ENCODE data around the gene HSPA4L. TPM values are rescaled to one million over a fixed set of nuclear protein-coding genes. Genes with fewer than 3 reads are reported as not detected.

The HSPA4L gene
- total and polyA plus RNA-seq, 10 of the 15 experiments (the other 5 are each of a cell fraction or from before 2014, with no cell fraction given) = 8.6 to 40.5 (median 21.4) TPM

DNA sequence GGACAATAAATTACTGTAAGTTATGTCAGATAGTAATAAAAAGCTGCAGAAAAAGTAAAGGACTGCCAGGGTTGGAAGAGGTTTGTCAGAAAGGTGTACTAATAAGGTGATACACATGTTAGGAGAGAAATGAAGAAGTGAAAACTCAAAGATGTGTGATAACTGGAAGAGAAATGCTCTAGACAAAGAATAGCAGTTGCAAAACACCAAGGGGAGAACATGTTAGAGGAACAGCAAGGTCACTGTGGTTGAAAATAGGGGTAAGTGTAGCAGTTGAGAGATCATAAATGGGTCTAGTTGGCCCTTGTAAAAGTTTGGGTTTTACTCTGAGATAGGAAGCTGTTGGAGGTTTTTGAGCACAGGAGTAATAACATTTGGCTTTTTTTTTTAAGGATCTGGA is 46.9 kb downstream of the HSPA4L start (continued):
- no peak for TF ChIP-seq NFXL1 (IDR thresholded peaks at IDR 0.05; ENCODE audit: borderline replicate concordance)
- TF ChIP-seq NKRF (conservative IDR thresholded peaks at IDR 0.05) = no peak
- 0 out of 2 replicates have a peak, but pooled peaks have one; percentile 19 for TF ChIP-seq CBFB (IDR thresholded peaks at IDR 0.05; ENCODE audit: low read depth)
- TF ChIP-seq SMC3 (IDR thresholded peaks at IDR 0.05; ENCODE audit: borderline replicate concordance, low read length) = no peak
- no peak for TF ChIP-seq PAX8 (IDR thresholded peaks at IDR 0.05)
- no peak for TF ChIP-seq RB1 (IDR thresholded peaks at IDR 0.05; ENCODE audit: borderline replicate concordance)
- TF ChIP-seq SRF (IDR thresholded peaks at IDR 0.05; ENCODE audit: low read depth in 2 of 2, low read length in 2 of 2) = no peak
- no peak; the same call in 1 of the 2 replicates for TF ChIP-seq PAX5 (IDR thresholded peaks at IDR 0.05; ENCODE audit: borderline replicate concordance, low read depth, low read length)
- no peak for TF ChIP-seq BHLHE40 (IDR thresholded peaks at IDR 0.05; ENCODE audit: borderline replicate concordance in 1 of 2, low read depth in 2 of 2, low read length in 1 of 2)
- peak; percentile 87 for TF ChIP-seq SPI1 (IDR thresholded peaks at IDR 0.05; ENCODE audit: borderline replicate concordance, insufficient read depth, low read depth, low read length)
- TF ChIP-seq ZNF24 (IDR thresholded peaks at IDR 0.05) = peak; percentile 70
- TF ChIP-seq BMI1 (IDR thresholded peaks at IDR 0.05; ENCODE audit: borderline replicate concordance) = peak; percentile 51; the same call in 1 of the 2 replicates
- TF ChIP-seq TARDBP (IDR thresholded peaks at IDR 0.05; ENCODE audit: borderline replicate concordance) = no peak
- TF ChIP-seq YY1 (IDR thresholded peaks at IDR 0.05; ENCODE audit: low read depth, low read length) = no peak
- peak; percentile 40; the same call in 1 of the 2 replicates for TF ChIP-seq ATF7 (IDR thresholded peaks at IDR 0.05; ENCODE audit: low read depth)
- TF ChIP-seq, protein P1, sequence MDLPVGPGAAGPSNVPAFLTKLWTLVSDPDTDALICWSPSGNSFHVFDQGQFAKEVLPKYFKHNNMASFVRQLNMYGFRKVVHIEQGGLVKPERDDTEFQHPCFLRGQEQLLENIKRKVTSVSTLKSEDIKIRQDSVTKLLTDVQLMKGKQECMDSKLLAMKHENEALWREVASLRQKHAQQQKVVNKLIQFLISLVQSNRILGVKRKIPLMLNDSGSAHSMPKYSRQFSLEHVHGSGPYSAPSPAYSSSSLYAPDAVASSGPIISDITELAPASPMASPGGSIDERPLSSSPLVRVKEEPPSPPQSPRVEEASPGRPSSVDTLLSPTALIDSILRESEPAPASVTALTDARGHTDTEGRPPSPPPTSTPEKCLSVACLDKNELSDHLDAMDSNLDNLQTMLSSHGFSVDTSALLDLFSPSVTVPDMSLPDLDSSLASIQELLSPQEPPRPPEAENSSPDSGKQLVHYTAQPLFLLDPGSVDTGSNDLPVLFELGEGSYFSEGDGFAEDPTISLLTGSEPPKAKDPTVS (IDR thresholded peaks at IDR 0.05; ENCODE audit: low read depth, low read length) = no peak
- no peak for TF ChIP-seq WRNIP1 (IDR thresholded peaks at IDR 0.05; ENCODE audit: borderline replicate concordance, low read depth, low read length)
- TF ChIP-seq, protein P2, sequence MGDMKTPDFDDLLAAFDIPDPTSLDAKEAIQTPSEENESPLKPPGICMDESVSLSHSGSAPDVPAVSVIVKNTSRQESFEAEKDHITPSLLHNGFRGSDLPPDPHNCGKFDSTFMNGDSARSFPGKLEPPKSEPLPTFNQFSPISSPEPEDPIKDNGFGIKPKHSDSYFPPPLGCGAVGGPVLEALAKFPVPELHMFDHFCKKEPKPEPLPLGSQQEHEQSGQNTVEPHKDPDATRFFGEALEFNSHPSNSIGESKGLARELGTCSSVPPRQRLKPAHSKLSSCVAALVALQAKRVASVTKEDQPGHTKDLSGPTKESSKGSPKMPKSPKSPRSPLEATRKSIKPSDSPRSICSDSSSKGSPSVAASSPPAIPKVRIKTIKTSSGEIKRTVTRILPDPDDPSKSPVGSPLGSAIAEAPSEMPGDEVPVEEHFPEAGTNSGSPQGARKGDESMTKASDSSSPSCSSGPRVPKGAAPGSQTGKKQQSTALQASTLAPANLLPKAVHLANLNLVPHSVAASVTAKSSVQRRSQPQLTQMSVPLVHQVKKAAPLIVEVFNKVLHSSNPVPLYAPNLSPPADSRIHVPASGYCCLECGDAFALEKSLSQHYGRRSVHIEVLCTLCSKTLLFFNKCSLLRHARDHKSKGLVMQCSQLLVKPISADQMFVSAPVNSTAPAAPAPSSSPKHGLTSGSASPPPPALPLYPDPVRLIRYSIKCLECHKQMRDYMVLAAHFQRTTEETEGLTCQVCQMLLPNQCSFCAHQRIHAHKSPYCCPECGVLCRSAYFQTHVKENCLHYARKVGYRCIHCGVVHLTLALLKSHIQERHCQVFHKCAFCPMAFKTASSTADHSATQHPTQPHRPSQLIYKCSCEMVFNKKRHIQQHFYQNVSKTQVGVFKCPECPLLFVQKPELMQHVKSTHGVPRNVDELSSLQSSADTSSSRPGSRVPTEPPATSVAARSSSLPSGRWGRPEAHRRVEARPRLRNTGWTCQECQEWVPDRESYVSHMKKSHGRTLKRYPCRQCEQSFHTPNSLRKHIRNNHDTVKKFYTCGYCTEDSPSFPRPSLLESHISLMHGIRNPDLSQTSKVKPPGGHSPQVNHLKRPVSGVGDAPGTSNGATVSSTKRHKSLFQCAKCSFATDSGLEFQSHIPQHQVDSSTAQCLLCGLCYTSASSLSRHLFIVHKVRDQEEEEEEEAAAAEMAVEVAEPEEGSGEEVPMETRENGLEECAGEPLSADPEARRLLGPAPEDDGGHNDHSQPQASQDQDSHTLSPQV (IDR thresholded peaks at IDR 0.05) = no peak
- TF ChIP-seq TAF1 (IDR thresholded peaks at IDR 0.05; ENCODE audit: borderline replicate concordance, low read depth, low read length) = no peak
- TF ChIP-seq, protein P3, sequence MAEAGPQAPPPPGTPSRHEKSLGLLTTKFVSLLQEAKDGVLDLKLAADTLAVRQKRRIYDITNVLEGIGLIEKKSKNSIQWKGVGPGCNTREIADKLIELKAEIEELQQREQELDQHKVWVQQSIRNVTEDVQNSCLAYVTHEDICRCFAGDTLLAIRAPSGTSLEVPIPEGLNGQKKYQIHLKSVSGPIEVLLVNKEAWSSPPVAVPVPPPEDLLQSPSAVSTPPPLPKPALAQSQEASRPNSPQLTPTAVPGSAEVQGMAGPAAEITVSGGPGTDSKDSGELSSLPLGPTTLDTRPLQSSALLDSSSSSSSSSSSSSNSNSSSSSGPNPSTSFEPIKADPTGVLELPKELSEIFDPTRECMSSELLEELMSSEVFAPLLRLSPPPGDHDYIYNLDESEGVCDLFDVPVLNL (IDR thresholded peaks at IDR 0.05; ENCODE audit: low read depth, low read length) = no peak
- TF ChIP-seq, protein P4, sequence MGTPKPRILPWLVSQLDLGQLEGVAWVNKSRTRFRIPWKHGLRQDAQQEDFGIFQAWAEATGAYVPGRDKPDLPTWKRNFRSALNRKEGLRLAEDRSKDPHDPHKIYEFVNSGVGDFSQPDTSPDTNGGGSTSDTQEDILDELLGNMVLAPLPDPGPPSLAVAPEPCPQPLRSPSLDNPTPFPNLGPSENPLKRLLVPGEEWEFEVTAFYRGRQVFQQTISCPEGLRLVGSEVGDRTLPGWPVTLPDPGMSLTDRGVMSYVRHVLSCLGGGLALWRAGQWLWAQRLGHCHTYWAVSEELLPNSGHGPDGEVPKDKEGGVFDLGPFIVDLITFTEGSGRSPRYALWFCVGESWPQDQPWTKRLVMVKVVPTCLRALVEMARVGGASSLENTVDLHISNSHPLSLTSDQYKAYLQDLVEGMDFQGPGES (IDR thresholded peaks at IDR 0.05) = no peak
- no peak for TF ChIP-seq NFYB (IDR thresholded peaks at IDR 0.05; ENCODE audit: insufficient read depth, low read depth, low read length)
